GM23338 (cell line): Measurements from ENCODE around the gene KLKB1. TPM values are rescaled to one million over a fixed set of nuclear protein-coding genes. Genes with fewer than 3 reads are reported as not detected.

Experiments
- ATAC-seq: fragments of 200-7000 bp; cut with Tn5 transposase; 3 replicates; pipeline ENCODE4 v1.9.1; 2020
- DNase-seq: peaks from one replicate; pipeline ENCODE4 v3.0.0-alpha.2; 2015; ENCODE audit warnings: low spot score
- H2AFZ ChIP-seq: fragments of 200-600 bp; sonication (generic); 2 replicates; pipeline ENCODE4 v1.8.0; 2016; ENCODE audit warnings: antibody characterized with exemption, mild to moderate bottlenecking, moderate library complexity
- H3F3A ChIP-seq: fragments of 200-600 bp; sonication (generic); replicated peaks from 2 replicates; pipeline ENCODE4 v1.8.0; 2017; ENCODE audit warnings: antibody characterized with exemption, mixed run types, low read depth
- H3K27ac ChIP-seq: fragments of 200-600 bp; sonication (generic); 2 replicates; pipeline ENCODE4 v1.6.1; 2016; ENCODE audit warnings: low read depth
- H3K27me3 ChIP-seq: fragments of 200-600 bp; sonication (generic); 2 replicates; pipeline ENCODE4 v1.8.0; 2016; ENCODE audit warnings: mild to moderate bottlenecking, mixed run types, moderate library complexity; ENCODE audit not compliant: insufficient read depth
- H3K36me3 ChIP-seq: fragments of 200-600 bp; sonication (generic); 2 replicates; pipeline ENCODE4 v1.8.0; 2016; ENCODE audit warnings: mild to moderate bottlenecking; ENCODE audit not compliant: insufficient read depth
- H3K4me1 ChIP-seq: fragments of 200-600 bp; sonication (generic); 2 replicates; pipeline ENCODE4 v1.8.0; 2016; ENCODE audit warnings: mild to moderate bottlenecking, moderate library complexity; ENCODE audit not compliant: insufficient read depth
- H3K4me2 ChIP-seq: fragments of 200-600 bp; sonication (generic); 2 replicates; pipeline ENCODE4 v1.7.1; 2017; ENCODE audit warnings: mixed run types
- H3K4me3 ChIP-seq: fragments of 200-600 bp; sonication (generic); 2 replicates; pipeline ENCODE4 v1.6.1; 2016; ENCODE audit warnings: mixed run types
- H3K79me2 ChIP-seq: fragments of 200-600 bp; sonication (generic); replicated peaks from 2 replicates; pipeline ENCODE4 v1.8.0; 2017; ENCODE audit warnings: mild to moderate bottlenecking; ENCODE audit not compliant: insufficient read depth
- H3K9me2 ChIP-seq: fragments of 200-600 bp; sonication (generic); 2 replicates; pipeline ENCODE4 v1.8.0; 2017; ENCODE audit not compliant: insufficient read depth
- H4K20me1 ChIP-seq: fragments of 200-600 bp; sonication (generic); replicated peaks from 2 replicates; pipeline ENCODE4 v1.8.0; 2017; ENCODE audit warnings: mild to moderate bottlenecking; ENCODE audit not compliant: insufficient read depth
- H3K27ac Mint-ChIP-seq: 2 replicates; pipeline ENCODE4 v1.8.0; 2020; ENCODE audit warnings: inconsistent platforms, mild to moderate bottlenecking, moderate library complexity, mixed read lengths
- H3K27me3 Mint-ChIP-seq: 3 replicates; pipeline ENCODE4 v1.8.0; 2022; ENCODE audit warnings: low read depth, mild to moderate bottlenecking, moderate library complexity, mixed read lengths, inconsistent platforms; ENCODE audit not compliant: insufficient read depth, poor library complexity
- H3K36me3 Mint-ChIP-seq: 3 replicates; pipeline ENCODE4 v1.8.0; 2021; ENCODE audit warnings: low read depth, mild to moderate bottlenecking, inconsistent platforms, moderate library complexity, mixed read lengths
- H3K4me1 Mint-ChIP-seq: 3 replicates; pipeline ENCODE4 v1.8.0; 2020; ENCODE audit warnings: mild to moderate bottlenecking, inconsistent platforms, mixed read lengths
- H3K4me3 Mint-ChIP-seq: 3 replicates; pipeline ENCODE4 v1.8.0; 2021; ENCODE audit warnings: moderate library complexity, mild to moderate bottlenecking, inconsistent platforms, mixed read lengths
- H3K9me3 Mint-ChIP-seq: 3 replicates; pipeline ENCODE4 v1.8.0; 2020; ENCODE audit warnings: moderate library complexity, mild to moderate bottlenecking, inconsistent platforms, mixed read lengths
- CREB1 ChIP-seq: fragments of 250-450 bp; sonication (Bioruptor Pico); IDR thresholded peaks from 2 replicates; pipeline ENCODE4 v1.5.0; 2020; ENCODE audit warnings: low read depth, mild to moderate bottlenecking, moderate library complexity
- EZH2 ChIP-seq: fragments of 200-600 bp; sonication (generic); IDR thresholded peaks from one replicate; pipeline ENCODE4 v1.8.0; 2017; ENCODE audit warnings: antibody characterized with exemption, mild to moderate bottlenecking, low read depth; ENCODE audit not compliant: unreplicated experiment
- EZH2phosphoT487 ChIP-seq: fragments of 200-600 bp; sonication (generic); IDR thresholded peaks from one replicate; pipeline ENCODE4 v1.8.1; 2018; ENCODE audit warnings: antibody characterized with exemption; ENCODE audit not compliant: unreplicated experiment
- JUNB ChIP-seq: IDR thresholded peaks from one replicate; pipeline ENCODE4 v1.6.1; 2016; ENCODE audit warnings: antibody characterized with exemption; ENCODE audit not compliant: unreplicated experiment
- POLR2AphosphoS5 ChIP-seq: IDR thresholded peaks from 2 replicates; pipeline ENCODE4 v1.6.1; 2016; ENCODE audit warnings: antibody characterized with exemption, low read depth
- ZNF462 ChIP-seq: fragments of 250-450 bp; sonication (Bioruptor Pico); IDR thresholded peaks from 2 replicates; pipeline ENCODE4 v1.5.0; 2020; ENCODE audit warnings: mild to moderate bottlenecking, moderate library complexity
- polyA plus RNA-seq: library from polyadenylated mRNA; unstranded; fragments of >200 nt; fragmentation: Nextera tagmentation; extraction: Ambion mirVana; gene quantifications from 2 replicates; pipeline ENCODE4 v1.2.1, GENCODE V29; 2016
- total RNA-seq: library from RNA; depleted of rRNA; stranded (reverse); fragments of >200 nt; shearing (Covaris generic); gene quantifications from 2 replicates; pipeline ENCODE4 v1.2.3, GENCODE V29; 2014

The KLKB1 gene
- total and polyA plus RNA-seq, 2 experiments from 2014 or later: 8.6 to 10.9 TPM

DNA sequence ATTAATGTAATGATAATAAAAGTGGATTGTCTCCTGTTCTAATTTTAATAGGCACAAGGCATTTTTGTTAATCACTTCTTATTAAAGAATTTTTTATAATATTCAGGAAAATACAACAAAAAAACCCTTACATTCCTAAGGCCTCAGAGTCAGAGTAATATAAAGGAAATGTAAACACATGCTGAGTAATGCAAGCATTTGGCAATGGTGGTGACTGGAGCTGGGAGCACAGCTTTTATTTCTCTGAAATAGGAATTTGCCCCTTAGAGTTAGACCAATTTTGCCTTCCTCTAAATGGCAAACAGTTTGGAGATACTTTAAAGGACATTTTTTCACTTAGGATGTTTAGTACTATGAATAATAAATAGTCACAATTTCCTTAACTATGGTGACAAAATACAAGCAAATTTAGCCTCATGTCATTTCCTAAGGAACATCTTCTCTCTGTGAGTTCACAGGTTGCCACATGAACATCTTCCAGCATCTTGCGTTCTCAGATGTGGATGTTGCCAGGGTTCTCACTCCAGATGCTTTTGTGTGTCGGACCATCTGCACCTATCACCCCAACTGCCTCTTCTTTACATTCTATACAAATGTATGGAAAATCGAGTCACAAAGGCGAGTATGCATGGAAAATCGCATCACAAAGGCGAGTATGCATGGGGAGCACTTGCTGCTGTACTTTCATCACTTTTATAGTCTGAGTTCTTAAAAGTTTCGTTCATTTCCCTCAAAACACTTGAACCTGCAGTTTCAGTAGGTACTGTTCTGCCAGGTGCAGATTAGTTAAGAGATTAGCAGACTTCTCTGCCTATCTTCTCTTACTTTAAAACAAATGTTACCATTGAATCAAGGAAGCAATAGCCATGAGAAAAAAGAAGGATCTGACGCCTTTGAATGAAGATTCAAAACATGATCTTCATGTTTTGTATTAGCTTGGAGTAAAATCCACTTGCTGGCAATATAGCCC lies 22.8 kb downstream of the KLKB1 start (continued):
- TF ChIP-seq ZNF462 (CRISPR knock-in tag) (peak; percentile 67), JUNB (no peak), EZH2 (no peak), CREB1 (CRISPR knock-in tag) (peak; percentile 37; the same call in 1 of the 2 replicates), EZH2phosphoT487 (no peak)

- Histone ChIP-seq H3K4me2 (peak overlapping the region; percentile 55), H3K27me3 (no peaks in the 10 kb centered on the region), H3K36me3 (no peaks in the 10 kb centered on the region), H3K79me2 (peaks cover 13% of the 10 kb centered on the region), H3K4me1 (peaks cover 24% of the 10 kb centered on the region), H3K27ac (peak overlapping the region; percentile 98), H3K4me3 (peak overlapping the region; percentile 25), H3K9me2 (no peaks in the 10 kb centered on the region; the same call in 1 of the 2 replicates), H3F3A (no peaks in the 10 kb centered on the region), H2AFZ (no peak overlapping the region), H4K20me1 (no peaks in the 10 kb centered on the region)
- TF ChIP-seq POLR2AphosphoS5 (no peak), ZNF462 (CRISPR knock-in tag) (0 out of 2 replicates have a peak, but pooled peaks have one; percentile 12)
- ATAC-seq (peak; percentile 8), DNase-seq (no peak)
- Mint-ChIP-seq H3K4me1 (peaks cover 58% of the 10 kb centered on the region), H3K9me3 (peaks cover 2% of the 10 kb centered on the region), H3K4me3 (peak overlapping the region; percentile 57), H3K27me3 (peaks cover 13% of the 10 kb centered on the region), H3K36me3 (peaks cover 33% of the 10 kb centered on the region), H3K27ac (peak overlapping the region; percentile 99)
Measured at GRCh38 chr4:186250760-186251159, 23.5 kb downstream of the KLKB1 start.
